Jurkat, Clone E6-1 (cell line): ENCODE results near the gene DIRAS2. TPM values are rescaled to one million over a fixed set of nuclear protein-coding genes. Genes with fewer than 3 reads are reported as not detected.
"Not testable (repeated sequence)": the region's sequence is repeated elsewhere in the genome, so short reads cannot be mapped to it uniquely, and the experiment has no call there.

Experiments used
- DNase-seq: peaks from one replicate; pipeline ENCODE4 v3.0.0-alpha.2; 2011; ENCODE audit warnings: low read depth, low spot score
- H3K4me3 ChIP-seq: 2 replicates; pipeline ENCODE4 v1.5.1; 2011; ENCODE audit warnings: mild to moderate bottlenecking, low read length, control low read depth, moderate library complexity
- polyA plus RNA-seq: library from polyadenylated mRNA; unstranded; fragments of >200 nt; gene quantifications from one replicate; pipeline ENCODE4 v1.2.1, GENCODE V29; 2012; ENCODE audit warnings: missing spikeins; ENCODE audit not compliant: insufficient read length, insufficient read depth

Gene DIRAS2, protein sequence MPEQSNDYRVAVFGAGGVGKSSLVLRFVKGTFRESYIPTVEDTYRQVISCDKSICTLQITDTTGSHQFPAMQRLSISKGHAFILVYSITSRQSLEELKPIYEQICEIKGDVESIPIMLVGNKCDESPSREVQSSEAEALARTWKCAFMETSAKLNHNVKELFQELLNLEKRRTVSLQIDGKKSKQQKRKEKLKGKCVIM
- polyA plus RNA-seq, result not detected

DNA sequence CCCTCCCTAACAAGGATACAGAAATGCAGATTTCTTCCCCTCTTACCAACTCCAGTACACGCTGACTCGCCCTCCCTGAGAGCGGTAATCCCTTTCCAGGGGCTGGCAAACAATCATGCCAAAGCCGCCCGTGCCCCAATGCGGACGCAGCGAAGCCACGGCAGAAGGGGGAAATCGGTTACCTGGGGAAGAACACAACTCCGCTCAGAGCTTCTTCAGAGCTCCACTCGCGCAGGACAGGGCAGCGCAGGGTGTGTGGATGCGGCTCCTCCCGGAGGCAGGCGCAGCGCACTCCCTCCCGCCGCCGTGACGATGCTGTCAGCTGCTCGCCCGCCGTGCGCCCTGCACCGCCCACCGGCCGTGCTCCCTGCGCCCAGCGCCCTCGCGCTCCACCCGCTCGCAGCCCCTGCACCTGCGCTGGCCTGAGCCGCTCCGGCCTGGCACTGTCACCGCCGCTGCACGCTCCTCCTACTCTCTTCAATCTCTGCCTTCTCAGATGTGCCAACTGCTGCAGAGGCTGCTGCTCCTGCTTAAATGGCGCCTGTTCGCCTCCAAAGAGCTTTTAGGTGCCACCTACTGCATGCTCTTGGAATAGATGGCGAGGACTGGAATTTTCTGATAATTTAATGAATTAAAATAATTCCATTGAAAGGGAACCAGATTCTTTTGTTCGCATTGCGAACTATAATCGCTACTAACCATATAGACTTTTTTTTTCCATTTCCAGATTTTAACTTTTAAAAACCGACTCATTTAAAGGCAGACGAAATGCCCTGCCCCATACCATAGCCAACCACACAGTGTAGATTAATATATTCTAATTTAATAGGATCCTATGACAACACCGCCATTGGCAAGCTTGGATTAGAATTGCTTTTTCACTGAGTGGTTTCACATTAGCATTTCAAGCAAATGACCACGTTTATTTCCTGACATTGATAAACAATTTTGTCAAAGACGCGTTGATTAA, at the start of gene DIRAS2:
Gene DIRAS2 (minus strand): TSS at position 255 of the 970 bp plus-strand sequence. CDS start 28,997 bp downstream, outside the sequence.
- peak; percentile 8 for DNase-seq
- peak within 1 kb of the TSS; percentile 37 for H3K4me3 ChIP-seq

- H3K4me3 ChIP-seq, result no peak overlapping the region
- DNase-seq, result no peak
Observed at GRCh38 chr9:90684736-90685135, 42.1 kb upstream of the DIRAS2 start.

DNA sequence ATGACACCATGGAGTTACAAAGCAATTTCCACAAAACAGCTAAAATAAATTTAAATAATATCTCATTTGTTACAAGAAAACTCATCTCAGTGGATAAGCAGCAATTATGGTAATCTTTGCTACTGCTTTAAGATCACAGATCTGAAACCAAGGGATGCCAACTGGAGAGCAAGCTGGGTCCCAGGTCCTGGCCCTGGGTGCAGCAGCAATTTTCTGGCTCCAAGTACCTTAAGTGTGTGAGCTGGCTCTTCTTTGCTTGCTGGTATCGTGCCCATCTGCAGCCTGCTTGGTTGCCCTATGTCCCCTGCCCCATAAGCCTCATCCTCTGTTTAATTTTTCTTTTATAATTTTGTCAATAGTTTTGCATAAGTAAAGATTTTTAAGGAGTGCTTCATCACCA, 41.5 kb upstream of the DIRAS2 start:
- no peak overlapping the region for H3K4me3 ChIP-seq
- no peak for DNase-seq

DNA sequence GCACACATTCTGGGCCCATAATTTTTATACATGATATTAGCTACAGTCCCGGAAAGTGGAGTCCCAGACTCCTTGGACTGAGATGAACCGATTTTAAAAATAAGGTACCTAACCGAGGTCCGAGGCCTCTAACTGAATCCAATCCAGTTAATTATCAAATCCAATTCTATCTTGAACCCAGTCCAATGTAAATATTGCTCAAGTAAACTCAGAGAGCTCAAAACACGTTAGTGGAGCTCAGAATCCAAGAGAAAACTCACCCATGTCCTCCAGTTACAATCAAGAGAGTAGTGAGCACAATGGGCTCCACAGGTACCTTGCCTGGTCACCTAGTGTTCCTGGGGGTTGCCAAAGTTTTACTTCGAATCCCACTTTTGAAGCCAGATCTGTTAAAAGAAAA, 37.9 kb upstream of the DIRAS2 start:
- no peak for DNase-seq
- H3K4me3 ChIP-seq, result no peak overlapping the region

GRCh38 chr9:90665072-90665471, 22.4 kb upstream of the DIRAS2 start:
- no peak for DNase-seq
- H3K4me3 ChIP-seq, result no peak overlapping the region

GRCh38 chr9:90659650-90660364, 17.2 kb upstream of the DIRAS2 start:
- no peak overlapping the region for H3K4me3 ChIP-seq
- DNase-seq, result no peak

GRCh38 chr9:90658783-90659182, 16.2 kb upstream of the DIRAS2 start:
- H3K4me3 ChIP-seq, result no peak overlapping the region
- DNase-seq, result no peak

GRCh38 chr9:90658181-90658580, 15.6 kb upstream of the DIRAS2 start:
- no peak overlapping the region for H3K4me3 ChIP-seq
- DNase-seq, result no peak

GRCh38 chr9:90656876-90657275, 14.3 kb upstream of the DIRAS2 start:
- not testable (repeated sequence) for H3K4me3 ChIP-seq, DNase-seq

- no peak overlapping the region for H3K4me3 ChIP-seq
- no peak for DNase-seq
Observed at GRCh38 chr9:90651246-90651645, 8.6 kb upstream of the DIRAS2 start.

- H3K4me3 ChIP-seq, result no peak overlapping the region
- no peak for DNase-seq
Observed at GRCh38 chr9:90647843-90648242, 5.2 kb upstream of the DIRAS2 start.

DNA sequence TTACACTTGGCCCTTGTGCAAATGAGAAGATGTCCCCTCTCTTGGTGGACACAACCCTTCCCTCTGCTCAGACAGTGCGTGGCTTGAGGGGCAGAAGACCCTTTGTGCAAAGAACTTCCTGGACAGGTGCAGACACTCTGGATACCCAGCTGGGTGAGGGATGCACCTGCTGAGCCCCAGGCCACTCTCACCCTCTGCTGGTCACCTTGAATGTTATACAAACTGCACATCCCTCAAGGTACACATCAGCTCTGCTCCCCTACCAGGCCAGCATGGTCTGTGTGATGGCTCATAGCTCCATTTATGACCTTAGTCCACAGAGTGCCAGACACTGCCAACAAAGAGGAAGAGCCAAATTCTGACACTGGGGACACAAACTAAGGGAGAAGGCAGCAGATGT, 3.1 kb upstream of the DIRAS2 start:
- H3K4me3 ChIP-seq, result no peak overlapping the region
- no peak for DNase-seq

DNA sequence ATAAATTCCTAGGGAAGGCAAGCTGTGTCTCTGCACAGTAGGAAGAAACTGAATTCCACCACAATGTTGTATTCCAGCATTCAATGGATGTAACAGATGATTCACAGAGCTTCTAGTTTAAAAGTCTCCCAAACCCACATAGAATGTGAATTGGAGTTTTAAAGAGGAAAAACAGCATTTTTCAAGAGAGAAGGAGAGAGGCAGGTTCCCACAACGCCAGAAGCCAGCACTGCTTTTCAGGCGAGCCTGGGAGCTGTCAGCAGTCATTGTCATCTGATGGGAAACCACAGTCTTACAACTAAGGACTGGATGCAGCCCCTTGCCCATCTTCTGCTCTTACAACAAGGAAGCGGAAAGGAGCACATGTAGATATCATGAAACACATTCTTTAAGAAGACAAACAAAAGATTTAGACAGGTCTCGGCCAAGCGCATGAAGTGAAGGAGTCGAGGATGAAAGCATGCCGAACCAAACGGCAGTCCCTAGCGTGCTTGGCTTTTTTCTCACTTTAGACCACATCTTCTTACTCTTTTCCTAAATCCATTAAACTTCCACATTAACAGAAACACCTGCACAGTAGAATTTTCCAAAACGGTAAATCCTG, 638 bp downstream of the DIRAS2 start:
- DNase-seq, result no peak
- H3K4me3 ChIP-seq, result no peak overlapping the region

GRCh38 chr9:90641086-90641485, 1.5 kb downstream of the DIRAS2 start:
- DNase-seq, result no peak

DNA sequence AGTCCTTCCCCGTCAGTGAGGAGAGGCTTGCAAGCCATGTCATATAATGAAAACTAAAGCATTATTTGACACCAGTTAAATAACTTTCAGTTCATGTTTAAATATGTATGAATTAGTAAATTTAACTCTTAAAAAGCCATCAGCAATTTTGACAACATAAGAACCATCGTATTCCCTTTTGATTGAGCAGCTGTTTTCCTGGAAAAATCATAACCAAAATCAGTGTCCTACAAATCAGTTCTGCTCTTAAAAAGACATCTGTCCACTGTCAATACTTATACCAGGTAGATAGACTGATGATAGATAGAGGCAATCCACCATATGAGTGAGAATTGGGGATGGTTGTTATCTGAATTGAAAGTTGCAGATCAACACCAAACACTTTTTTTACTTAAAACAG, 2.3 kb downstream of the DIRAS2 start:
- H3K4me3 ChIP-seq, result no peak overlapping the region
- DNase-seq, result no peak

More at GRCh38 chr9:90641086-90641485, 1.5 kb downstream of the DIRAS2 start:
- H3K4me3 ChIP-seq, result no peak overlapping the region

- no peak overlapping the region for H3K4me3 ChIP-seq
- DNase-seq, result no peak
Observed at GRCh38 chr9:90637626-90638025, 5.0 kb downstream of the DIRAS2 start.

DNA sequence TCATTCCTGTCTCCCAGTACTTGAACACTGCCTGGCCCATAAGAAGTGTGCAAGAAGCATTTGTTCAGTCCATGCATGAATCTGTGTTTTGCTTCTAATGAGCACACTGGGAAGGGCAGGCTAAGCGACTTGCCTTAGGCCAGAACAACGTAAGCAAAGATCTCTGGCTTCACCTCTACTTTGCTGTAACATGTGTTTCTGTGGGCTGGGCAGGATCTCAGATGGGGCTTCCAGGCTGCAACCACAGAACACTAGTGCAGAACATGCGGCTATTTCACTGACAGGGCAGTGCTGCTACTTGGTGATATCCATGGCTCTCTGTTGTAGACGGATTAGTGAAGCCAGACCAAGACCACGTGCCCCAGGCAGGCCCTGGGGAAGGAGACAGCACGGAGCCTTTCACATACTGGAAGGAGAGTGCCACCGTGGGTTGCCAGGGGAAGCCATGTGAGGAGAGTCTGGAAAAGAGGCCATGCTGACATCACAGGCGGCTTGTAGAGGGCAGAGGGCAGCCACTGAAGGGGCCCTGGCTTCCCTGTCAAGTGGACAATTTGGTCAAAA, 9.9 kb downstream of the DIRAS2 start:
- H3K4me3 ChIP-seq, result no peak overlapping the region
- no peak for DNase-seq

- no peak overlapping the region for H3K4me3 ChIP-seq
- DNase-seq, result no peak
Observed at GRCh38 chr9:90631964-90632363, 10.7 kb downstream of the DIRAS2 start.

DNA sequence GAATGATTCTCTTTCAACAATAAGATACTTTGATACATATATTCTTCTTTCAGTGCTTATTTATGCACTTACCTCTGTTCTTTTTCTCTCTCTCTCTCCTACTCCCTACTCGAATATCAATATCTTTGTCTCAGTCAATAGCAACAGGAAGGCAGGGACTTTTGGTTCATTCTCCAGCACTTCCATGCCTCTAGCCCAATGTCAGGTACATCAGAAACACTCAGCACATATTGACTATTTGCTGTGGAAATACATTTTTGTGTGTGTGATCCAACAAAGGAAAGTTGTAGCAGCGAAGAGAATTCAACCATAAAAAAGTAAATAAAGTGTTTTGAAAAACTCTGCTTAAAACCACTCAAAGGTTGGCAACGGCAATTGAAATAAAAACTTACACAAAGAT, 12.6 kb downstream of the DIRAS2 start:
- no peak for DNase-seq

More for the DNA sequence above, 12.6 kb downstream of the DIRAS2 start:
- no peak overlapping the region for H3K4me3 ChIP-seq
